SK-N-SH (cell line): ENCODE data around the gene SPEF1. TPM values are rescaled to one million over a fixed set of nuclear protein-coding genes. Genes with fewer than 3 reads are reported as not detected.
A peak's percentile ranks its signal among the peaks of the same experiment; 100 is the strongest.

Experiments used
- CTCF ChIA-PET: fragments of 300-600, 350-600 bp; formaldehyde crosslinking; extraction: SDS; loops from one replicate; lab custom pipeline; 2021; lab: Yijun Ruan, JAX
- POLR2A ChIA-PET: fragments of 350-600 bp; sonication (Branson Sonifier 250); formaldehyde crosslinking; extraction: SDS; loops from one replicate; lab custom pipeline; 2020; ENCODE audit warnings: antibody characterized with exemption, inconsistent platforms; lab: Yijun Ruan, JAX
- DNase-seq: peaks from one replicate; pipeline ENCODE4 v3.0.0; 2012
- H2AFZ ChIP-seq: fragments of 200-600 bp; sonication (generic); 2 replicates; pipeline ENCODE4 v1.8.1; 2016; ENCODE audit warnings: antibody characterized with exemption, mild to moderate bottlenecking, low read depth
- H3F3A ChIP-seq: fragments of 200-600 bp; sonication (generic); replicated peaks from 2 replicates; pipeline ENCODE3; 2016; ENCODE audit warnings: antibody characterized with exemption, mild to moderate bottlenecking; ENCODE audit not compliant: insufficient read depth
- H3K27ac ChIP-seq, 2 experiments: fragments of 200-500 bp in 1 of 2; fragments of 200-600 bp in 1 of 2; sonication (Bioruptor generic) in 1 of 2; sonication (generic), shearing (Covaris generic) in 1 of 2; 2 replicates each; pipeline versions ENCODE4 v1.5.1 to v1.6.1; 2014 to 2016; ENCODE audit warnings: low read depth in 2 of 2, inconsistent platforms in 1 of 2, low read length in 1 of 2, mild to moderate bottlenecking in 1 of 2, mixed read lengths in 1 of 2
- H3K27me3 ChIP-seq: fragments of 200-600 bp; sonication (generic), shearing (Covaris generic); 2 replicates; pipeline ENCODE4 v1.6.1; 2016; ENCODE audit warnings: mixed run types; ENCODE audit not compliant: insufficient read depth
- H3K36me3 ChIP-seq, 2 experiments: fragments of 200-500 bp in 1 of 2; fragments of 200-600 bp in 1 of 2; sonication (Bioruptor generic) in 1 of 2; sonication (generic) in 1 of 2; replicated peaks in 1 of 2; 2 replicates each; pipeline versions ENCODE3 to v1.5.1; 2014 to 2016; ENCODE audit warnings: low read length in 1 of 2, mild to moderate bottlenecking in 1 of 2; ENCODE audit not compliant: insufficient read depth in 2 of 2, control insufficient read depth in 1 of 2
- H3K4me1 ChIP-seq, 2 experiments: fragments of 200-500 bp in 1 of 2; fragments of 200-600 bp in 1 of 2; sonication (Bioruptor generic) in 1 of 2; sonication (generic), shearing (Covaris generic) in 1 of 2; 2 replicates each; pipeline versions ENCODE4 v1.5.1 to v1.6.1; 2014 to 2016; ENCODE audit warnings: low read depth in 1 of 2, low read length in 1 of 2, mixed run types in 1 of 2; ENCODE audit not compliant: insufficient read depth in 2 of 2, control insufficient read depth in 1 of 2
- H3K4me2 ChIP-seq: fragments of 200-600 bp; sonication (generic), shearing (Covaris generic); 2 replicates; pipeline ENCODE4 v1.6.1; 2017; ENCODE audit warnings: mixed run types
- H3K4me3 ChIP-seq, 2 experiments: fragments of 200-500 bp in 1 of 2; fragments of 200-600 bp in 1 of 2; sonication (Bioruptor generic) in 1 of 2; sonication (generic), shearing (Covaris generic) in 1 of 2; 2 replicates each; pipeline versions ENCODE4 v1.5.1 to v1.8.1; 2014 to 2016; ENCODE audit warnings: low read depth in 2 of 2, inconsistent platforms in 1 of 2, low read length in 1 of 2, mild to moderate bottlenecking in 1 of 2, mixed read lengths in 1 of 2, moderate library complexity in 1 of 2
- H3K79me2 ChIP-seq: fragments of 200-600 bp; sonication (generic); 2 replicates; pipeline ENCODE4 v1.8.1; 2017; ENCODE audit warnings: mild to moderate bottlenecking; ENCODE audit not compliant: insufficient read depth
- H3K9ac ChIP-seq: fragments of 200-600 bp; sonication (generic); 2 replicates; pipeline ENCODE4 v1.6.1; 2017; ENCODE audit warnings: mixed run types
- H3K9me2 ChIP-seq: fragments of 200-600 bp; sonication (generic); 2 replicates; pipeline ENCODE4 v1.6.1; 2017; ENCODE audit warnings: mixed run types
- H3K9me3 ChIP-seq: fragments of 200-600 bp; sonication (generic); 2 replicates; pipeline ENCODE4 v1.6.1; 2017; ENCODE audit warnings: mixed run types, mild to moderate bottlenecking, moderate library complexity
- H4K20me1 ChIP-seq: fragments of 200-600 bp; sonication (generic); 2 replicates; pipeline ENCODE4 v1.6.1; 2017; ENCODE audit warnings: mild to moderate bottlenecking, mixed run types; ENCODE audit not compliant: insufficient read depth
- ELF1 ChIP-seq: IDR thresholded peaks from 2 replicates; pipeline ENCODE4 v1.4.0; 2012
- EZH2phosphoT487 ChIP-seq: fragments of 200-600 bp; sonication (generic); IDR thresholded peaks from 2 replicates; pipeline ENCODE4 v1.6.1; 2017; ENCODE audit warnings: low read depth, mixed run types, mild to moderate bottlenecking, antibody characterized with exemption, moderate library complexity, borderline replicate concordance
- FOXJ3 ChIP-seq: sonication (generic); formaldehyde crosslinking; IDR thresholded peaks from 2 replicates; pipeline ENCODE4 v1.5.1; 2020; ENCODE audit warnings: mild to moderate bottlenecking, missing genetic modification reagents
- FOXM1 ChIP-seq: IDR thresholded peaks from 2 replicates; pipeline ENCODE4 v1.4.0; 2012; ENCODE audit warnings: low read depth, mild to moderate bottlenecking
- GABPA ChIP-seq: IDR thresholded peaks from 2 replicates; pipeline ENCODE4 v1.4.0; 2012; ENCODE audit warnings: low read depth, mild to moderate bottlenecking
- GATA2 ChIP-seq: sonication (generic); formaldehyde crosslinking; IDR thresholded peaks from 2 replicates; pipeline ENCODE4 v1.5.0; 2020; ENCODE audit warnings: mild to moderate bottlenecking, missing genetic modification reagents
- IRF3 ChIP-seq: fragments of 150-350 bp; IDR thresholded peaks from 2 replicates; pipeline ENCODE4 v1.6.1; 2016; ENCODE audit warnings: mild to moderate bottlenecking, low read depth, low read length
- MEF2A ChIP-seq: IDR thresholded peaks from 2 replicates; pipeline ENCODE4 v1.4.0; 2012; ENCODE audit warnings: low read depth, borderline replicate concordance
- MXI1 ChIP-seq: IDR thresholded peaks from 2 replicates; pipeline ENCODE4 v1.6.1; 2012; ENCODE audit warnings: mild to moderate bottlenecking, low read depth, low read length, improper control_type of control experiment
- NFIC ChIP-seq: IDR thresholded peaks from 2 replicates; pipeline ENCODE4 v1.4.0; 2012; ENCODE audit warnings: borderline replicate concordance
- NRF1 ChIP-seq: IDR thresholded peaks from 2 replicates; pipeline ENCODE4 v1.6.1; 2012; ENCODE audit warnings: low read depth, mild to moderate bottlenecking, low read length
- POLR2AphosphoS5 ChIP-seq: IDR thresholded peaks from 2 replicates; pipeline ENCODE4 v1.6.1; 2012; ENCODE audit warnings: low read depth, low read length
- RAD21 ChIP-seq: IDR thresholded peaks from 2 replicates; pipeline ENCODE4 v1.6.1; 2012; ENCODE audit warnings: mild to moderate bottlenecking, low read length
- RXRA ChIP-seq: IDR thresholded peaks from 2 replicates; pipeline ENCODE4 v1.4.0; 2012; ENCODE audit warnings: low read depth, mild to moderate bottlenecking, borderline replicate concordance
- SIN3A ChIP-seq: IDR thresholded peaks from 2 replicates; pipeline ENCODE4 v1.6.1; 2012; ENCODE audit warnings: low read depth, mild to moderate bottlenecking, low read length, moderate library complexity, borderline replicate concordance
- TAF1 ChIP-seq: IDR thresholded peaks from 2 replicates; pipeline ENCODE4 v1.6.1; 2012; ENCODE audit warnings: low read depth, mild to moderate bottlenecking, low read length, moderate library complexity, borderline replicate concordance
- TCF12 ChIP-seq: IDR thresholded peaks from 2 replicates; pipeline ENCODE4 v1.4.0; 2012
- TEAD4 ChIP-seq: IDR thresholded peaks from 2 replicates; pipeline ENCODE4 v1.4.0; 2012; ENCODE audit warnings: mild to moderate bottlenecking, borderline replicate concordance; ENCODE audit not compliant: insufficient read depth
- YY1 ChIP-seq: IDR thresholded peaks from 2 replicates; pipeline ENCODE4 v1.4.0; 2012; ENCODE audit warnings: low read depth, mild to moderate bottlenecking
- ZBTB33 ChIP-seq: IDR thresholded peaks from 2 replicates; pipeline ENCODE4 v1.4.0; 2012; ENCODE audit warnings: low read depth, borderline replicate concordance
- WGBS: methylation state at CpG from one replicate; pipeline ENCODE4 v1.1.6; 2017; ENCODE audit warnings: low lambda C conversion rate; 5-methylcytosine and 5-hydroxymethylcytosine counted together
- polyA plus RNA-seq, 3 experiments: library from polyadenylated mRNA; depleted of rRNA; stranded (reverse); fragments of >200 nt; gene quantifications; 2 replicates each; pipeline ENCODE4 v1.2.3, GENCODE V29; 2012
- TF ChIP-seq, protein P1 (sequence below): fragments of 200-600 bp; sonication (generic); IDR thresholded peaks from 2 replicates; pipeline ENCODE4 v1.6.1; 2017; ENCODE audit warnings: antibody characterized with exemption, mild to moderate bottlenecking, moderate library complexity
- TF ChIP-seq, protein P2 (sequence below): fragments of 150-350 bp; IDR thresholded peaks from 2 replicates; pipeline ENCODE4 v1.6.1; 2017; ENCODE audit warnings: antibody characterized with exemption, low read length, low read depth, borderline replicate concordance
- TF ChIP-seq, protein P3 (sequence below): IDR thresholded peaks from 2 replicates; pipeline ENCODE4; 2012

The SPEF1 gene
- polyA plus RNA-seq, 1 of the 3 experiments (the other 2 are of a cell fraction): 1.6 TPM

DNA sequence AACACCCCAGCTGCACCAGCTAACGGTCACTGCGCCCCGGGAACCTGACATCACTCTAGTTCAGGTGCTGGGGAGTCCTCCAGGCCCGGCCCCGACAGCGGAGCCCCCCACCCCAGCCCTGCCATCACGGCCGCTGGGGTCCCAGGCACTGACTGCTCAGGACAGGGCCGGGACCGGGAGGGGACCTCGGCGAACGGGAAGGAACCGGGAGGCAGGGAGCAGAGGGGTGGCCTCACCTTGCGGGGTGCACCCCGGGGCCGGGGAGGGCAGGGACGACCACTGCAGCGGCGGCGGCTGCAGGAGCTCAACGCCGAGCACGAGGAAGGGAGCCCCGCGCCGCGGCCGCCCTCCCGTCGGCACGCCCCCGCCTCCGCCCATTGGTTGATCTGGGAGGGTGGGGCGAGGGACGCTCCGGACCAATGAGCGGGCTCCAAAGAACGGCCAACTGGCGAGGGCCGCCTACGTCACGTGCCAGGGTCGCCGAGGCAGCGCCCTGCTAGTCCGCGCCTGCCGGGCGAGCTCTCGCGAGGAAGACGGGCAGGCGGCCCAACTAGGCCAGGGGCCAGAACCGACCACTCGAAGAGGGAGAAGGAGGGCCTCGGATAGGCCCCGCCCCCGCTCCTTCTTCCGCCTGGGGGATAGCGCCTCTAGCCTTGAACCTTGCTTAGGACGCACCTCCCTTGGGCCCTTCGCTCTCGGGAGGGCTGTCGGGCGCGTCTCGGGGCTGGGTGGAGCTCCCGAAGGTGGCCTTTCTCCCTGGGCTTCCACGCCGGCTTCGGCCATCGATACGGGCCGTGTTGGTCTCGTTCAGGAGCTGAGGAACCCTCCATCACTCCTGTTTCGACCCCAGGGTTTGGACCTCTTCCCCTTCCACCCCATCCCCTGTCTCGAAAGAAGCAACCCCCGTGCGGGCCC is 13.6 kb downstream of the SPEF1 start, which contains the start of gene ADISSP:
Gene ADISSP (minus strand): TSS at position 327 of the 915 bp plus-strand sequence. CDS start 7,653 bp downstream, outside the sequence.
- peak within 1 kb of the TSS; percentile 95 for H2AFZ ChIP-seq
- peak within 1 kb of the TSS; percentile 97 for H3K4me2 ChIP-seq
- DNase-seq: peak; percentile 99
- H3K27me3 ChIP-seq: no peaks in the 10 kb centered on the region
- H3K9me2 ChIP-seq: no peaks in the 10 kb centered on the region
- H3K4me3 ChIP-seq: peak within 1 kb of the TSS; percentile 83 to 93
- H3K36me3 ChIP-seq: no peaks in the 10 kb centered on the region
- WGBS: under 1% methylated on average over 24 of the region's 80 CpGs
- H3F3A ChIP-seq: peaks cover 17% of the 10 kb centered on the region
- H3K79me2 ChIP-seq: peaks cover 11% of the 10 kb centered on the region; the same call in 1 of the 2 replicates
- H4K20me1 ChIP-seq: no peaks in the 10 kb centered on the region
- H3K9me3 ChIP-seq: no peaks in the 10 kb centered on the region
- ChIA-PET POLR2A (interaction anchor here (0.6 to 2.7 kb wide), 13 partner anchors 10 to 221 kb away, joined by 3 to 18 read pairs (median 5); partner anchors contain the start of genes AP5S1, CDC25B, CENPB and SPEF1), CTCF (interaction anchor here (0.6 to 13.1 kb wide), 19 partner anchors 9 to 318 kb away, joined by 3 to 151 read pairs (median 9); partner anchors contain the start of genes AP5S1, CENPB and SPEF1)
- peaks cover 9 to 22% of the 10 kb centered on the region in 2 experiments; a peak in 3 of 4 replicates for H3K4me1 ChIP-seq
- H3K9ac ChIP-seq: peak within 1 kb of the TSS; percentile 97
- H3K27ac ChIP-seq: peak within 1 kb of the TSS; percentile 94 to 95
- no peak for TF ChIP-seq GATA2 (CRISPR knock-in tag)
- no peak for TF ChIP-seq IRF3
- TF ChIP-seq, protein P1, sequence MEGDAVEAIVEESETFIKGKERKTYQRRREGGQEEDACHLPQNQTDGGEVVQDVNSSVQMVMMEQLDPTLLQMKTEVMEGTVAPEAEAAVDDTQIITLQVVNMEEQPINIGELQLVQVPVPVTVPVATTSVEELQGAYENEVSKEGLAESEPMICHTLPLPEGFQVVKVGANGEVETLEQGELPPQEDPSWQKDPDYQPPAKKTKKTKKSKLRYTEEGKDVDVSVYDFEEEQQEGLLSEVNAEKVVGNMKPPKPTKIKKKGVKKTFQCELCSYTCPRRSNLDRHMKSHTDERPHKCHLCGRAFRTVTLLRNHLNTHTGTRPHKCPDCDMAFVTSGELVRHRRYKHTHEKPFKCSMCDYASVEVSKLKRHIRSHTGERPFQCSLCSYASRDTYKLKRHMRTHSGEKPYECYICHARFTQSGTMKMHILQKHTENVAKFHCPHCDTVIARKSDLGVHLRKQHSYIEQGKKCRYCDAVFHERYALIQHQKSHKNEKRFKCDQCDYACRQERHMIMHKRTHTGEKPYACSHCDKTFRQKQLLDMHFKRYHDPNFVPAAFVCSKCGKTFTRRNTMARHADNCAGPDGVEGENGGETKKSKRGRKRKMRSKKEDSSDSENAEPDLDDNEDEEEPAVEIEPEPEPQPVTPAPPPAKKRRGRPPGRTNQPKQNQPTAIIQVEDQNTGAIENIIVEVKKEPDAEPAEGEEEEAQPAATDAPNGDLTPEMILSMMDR: peak; percentile 28
- peak; percentile 95 for TF ChIP-seq ZBTB33
- no peak for TF ChIP-seq RAD21
- TF ChIP-seq SIN3A: peak; percentile 42; the same call in 1 of the 2 replicates
- no peak for TF ChIP-seq FOXJ3 (CRISPR knock-in tag)
- no peak for TF ChIP-seq TCF12
- peak; percentile 48 for TF ChIP-seq TAF1
- peak; percentile 96 for TF ChIP-seq MXI1
- no peak for TF ChIP-seq MEF2A
- TF ChIP-seq FOXM1: no peak
- peak; percentile 81 for TF ChIP-seq POLR2AphosphoS5
- TF ChIP-seq GABPA: no peak
- no peak for TF ChIP-seq TEAD4
- no peak for TF ChIP-seq RXRA
- TF ChIP-seq, protein P2, sequence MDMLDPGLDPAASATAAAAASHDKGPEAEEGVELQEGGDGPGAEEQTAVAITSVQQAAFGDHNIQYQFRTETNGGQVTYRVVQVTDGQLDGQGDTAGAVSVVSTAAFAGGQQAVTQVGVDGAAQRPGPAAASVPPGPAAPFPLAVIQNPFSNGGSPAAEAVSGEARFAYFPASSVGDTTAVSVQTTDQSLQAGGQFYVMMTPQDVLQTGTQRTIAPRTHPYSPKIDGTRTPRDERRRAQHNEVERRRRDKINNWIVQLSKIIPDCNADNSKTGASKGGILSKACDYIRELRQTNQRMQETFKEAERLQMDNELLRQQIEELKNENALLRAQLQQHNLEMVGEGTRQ: peak; percentile 81
- TF ChIP-seq, protein P3, sequence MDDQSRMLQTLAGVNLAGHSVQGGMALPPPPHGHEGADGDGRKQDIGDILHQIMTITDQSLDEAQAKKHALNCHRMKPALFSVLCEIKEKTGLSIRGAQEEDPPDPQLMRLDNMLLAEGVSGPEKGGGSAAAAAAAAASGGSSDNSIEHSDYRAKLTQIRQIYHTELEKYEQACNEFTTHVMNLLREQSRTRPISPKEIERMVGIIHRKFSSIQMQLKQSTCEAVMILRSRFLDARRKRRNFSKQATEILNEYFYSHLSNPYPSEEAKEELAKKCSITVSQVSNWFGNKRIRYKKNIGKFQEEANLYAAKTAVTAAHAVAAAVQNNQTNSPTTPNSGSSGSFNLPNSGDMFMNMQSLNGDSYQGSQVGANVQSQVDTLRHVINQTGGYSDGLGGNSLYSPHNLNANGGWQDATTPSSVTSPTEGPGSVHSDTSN: no peak
- no peak for TF ChIP-seq YY1
- TF ChIP-seq NFIC: no peak; the same call in 1 of the 2 replicates
- no peak for TF ChIP-seq NRF1
- peak; percentile 72 for TF ChIP-seq ELF1
- no peak for TF ChIP-seq EZH2phosphoT487
